Measurements from ENCODE around the gene PSMG3. TPM values are rescaled to one million over a fixed set of nuclear protein-coding genes. Genes with fewer than 3 reads are reported as not detected.
A peak's percentile ranks its signal among the peaks of the same experiment; 100 is the strongest.

Gene PSMG3
- total and polyA plus RNA-seq, 7 experiments from 2014 or later, result 12.1 to 57.9 (median 23.4) TPM

DNA sequence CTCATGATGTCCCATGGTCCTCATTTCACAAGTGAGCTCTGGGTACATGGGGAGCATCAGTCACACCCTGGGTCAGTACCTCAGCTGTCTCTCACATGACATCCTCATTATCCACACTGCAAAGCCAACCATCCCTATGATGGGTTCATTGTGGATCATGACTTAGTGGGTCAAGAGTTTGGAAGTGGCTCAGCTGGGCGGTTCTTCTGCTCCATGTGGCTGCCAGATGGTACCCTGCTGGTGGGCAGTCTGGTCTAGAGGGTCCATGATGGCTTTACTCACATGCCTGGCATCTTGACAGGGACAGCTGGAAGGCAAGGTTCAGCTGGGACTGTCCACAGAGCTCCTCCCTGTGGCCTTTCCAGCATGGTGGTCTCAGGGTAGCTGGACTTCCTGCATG is 19.1 kb upstream of the PSMG3 start:
- Mint-ChIP-seq H3K4me1 (peaks cover 12 to 30% (median 19%) of the 10 kb centered on the region in 7 donors), H3K27ac (no peak overlapping the region), H3K9me3 (peaks cover 0 to 11% (median 0%) of the 10 kb centered on the region in 11 donors), H3K36me3 (peaks cover 0 to 4% (median 0%) of the 10 kb centered on the region in 5 donors), H3K4me3 (no peak overlapping the region), H3K27me3 (peaks cover 15 to 33% (median 30%) of the 10 kb centered on the region in 5 donors)
- no peak overlapping the region for H3K4me3 ChIP-seq (ENCODE audit: low read length)
- ChIA-PET POLR2A (interaction anchor here (0.8 kb wide), 1 partner anchor 8 kb away, joined by 3 read pairs; no protein-coding TSS in a partner anchor), CTCF (no interaction called here)
- DNase-seq, result no peak
- H3K4me1 ChIP-seq (ENCODE audit: control insufficient read depth in 2 of 2, insufficient read depth in 2 of 2, low read length in 2 of 2), result peaks cover 7 to 22% of the 10 kb centered on the region in 2 donors
- H3K36me3 ChIP-seq (ENCODE audit: control insufficient read depth in 2 of 3, insufficient read depth in 3 of 3, low read length in 3 of 3), result no peaks in the 10 kb centered on the region
- peaks cover 0 to 8% of the 10 kb centered on the region in 2 donors for H3K27me3 ChIP-seq (ENCODE audit: control insufficient read depth in 2 of 2, insufficient read depth in 2 of 2, low read length in 2 of 2)
- no peak for ATAC-seq
- no peaks in the 10 kb centered on the region for H3K9me3 ChIP-seq (ENCODE audit: control insufficient read depth in 2 of 3, low read length in 3 of 3)
- intact Hi-C loops (cut with micrococcal nuclease), result no loop called here
- H3K27ac ChIP-seq (ENCODE audit: low read depth, low read length), result no peak overlapping the region

DNA sequence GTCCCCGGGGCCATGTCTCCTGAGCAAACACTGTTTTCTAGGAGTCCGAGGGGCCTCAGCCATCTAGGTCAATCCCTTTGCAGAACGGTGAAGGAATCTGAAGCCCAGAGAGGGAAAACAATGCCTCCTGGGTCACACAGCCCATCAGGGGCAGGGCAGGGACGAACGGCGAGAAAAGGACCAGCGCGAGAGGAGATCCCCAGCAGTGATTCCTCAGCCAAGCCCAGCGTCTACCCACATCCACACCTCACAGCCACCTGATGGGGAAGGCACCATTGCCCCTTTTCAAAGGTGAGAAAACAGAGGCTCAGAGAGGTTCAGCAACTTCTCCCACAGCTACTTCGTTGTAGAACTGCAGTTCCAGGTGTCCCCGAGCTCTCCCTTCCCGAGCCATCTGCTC is 17.9 kb upstream of the PSMG3 start:
- peaks cover 0 to 4% (median 0%) of the 10 kb centered on the region in 5 donors for H3K36me3 Mint-ChIP-seq
- H3K9me3 Mint-ChIP-seq, result peaks cover 0 to 11% (median 0%) of the 10 kb centered on the region in 11 donors
- intact Hi-C loops (cut with micrococcal nuclease), result no loop called here

DNA sequence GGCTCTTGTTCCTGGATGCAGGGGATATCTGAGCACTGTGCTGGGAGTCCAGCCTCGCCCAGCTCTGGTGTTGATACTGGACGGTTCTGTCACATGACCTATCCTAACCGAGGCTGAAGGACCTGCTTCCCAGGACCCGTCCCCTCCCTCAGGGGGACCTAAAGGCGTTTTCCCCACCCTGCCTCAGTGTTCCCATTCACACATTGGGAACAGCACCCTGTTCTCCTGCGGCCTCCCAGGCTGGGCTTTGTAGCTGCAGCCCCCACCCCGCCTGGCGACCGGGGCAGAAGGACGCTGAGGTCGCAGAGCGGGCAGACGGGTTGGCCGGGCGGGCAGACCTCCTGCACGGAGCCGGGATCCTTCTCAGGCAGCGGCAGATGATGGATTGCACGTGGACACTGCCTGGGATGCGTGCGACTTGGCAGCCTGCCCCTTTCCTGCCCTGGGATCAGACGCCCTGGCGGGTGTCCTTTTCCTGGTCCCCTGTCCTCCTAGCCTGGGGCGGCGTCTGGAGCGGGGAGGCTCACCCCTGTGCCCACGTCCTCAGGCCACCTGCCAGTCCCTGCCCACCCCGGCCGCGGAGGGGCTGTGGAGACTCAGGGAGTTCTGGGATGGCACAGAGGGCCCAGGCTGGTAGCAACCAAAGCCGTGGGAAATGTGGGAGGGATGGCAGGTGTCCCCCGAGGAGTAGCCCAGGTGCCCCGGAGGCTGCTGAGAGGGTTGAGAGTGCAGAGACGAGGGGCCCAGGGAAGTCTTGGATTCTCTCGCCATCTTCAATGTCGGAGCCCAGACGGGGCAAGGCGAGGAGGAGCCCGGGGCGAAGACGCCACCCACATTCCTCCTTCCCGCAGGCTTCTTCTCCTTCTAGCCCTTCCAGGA is 17.2 kb upstream of the PSMG3 start:
- peaks cover 7 to 19% (median 16%) of the 10 kb centered on the region in 5 donors for H3K27me3 Mint-ChIP-seq
- no peak overlapping the region for H3K4me3 Mint-ChIP-seq
- Histone ChIP-seq H3K27ac (ENCODE audit: low read depth, low read length) (no peak overlapping the region), H3K9me3 (ENCODE audit: control insufficient read depth in 2 of 3, low read length in 3 of 3) (no peaks in the 10 kb centered on the region), H3K4me3 (ENCODE audit: low read length) (no peak overlapping the region), H3K36me3 (ENCODE audit: control insufficient read depth in 2 of 3, insufficient read depth in 3 of 3, low read length in 3 of 3) (no peaks in the 10 kb centered on the region), H3K4me1 (ENCODE audit: control insufficient read depth in 2 of 2, insufficient read depth in 2 of 2, low read length in 2 of 2) (peaks cover 7 to 9% of the 10 kb centered on the region in 2 donors), H3K27me3 (ENCODE audit: control insufficient read depth in 2 of 2, insufficient read depth in 2 of 2, low read length in 2 of 2) (peaks cover 0 to 8% of the 10 kb centered on the region in 2 donors)
- H3K4me1 Mint-ChIP-seq, result peaks cover 7 to 16% (median 10%) of the 10 kb centered on the region in 7 donors
- ChIA-PET POLR2A (no interaction called here), CTCF (no interaction called here)
- H3K36me3 Mint-ChIP-seq, result peaks cover 0 to 4% (median 0%) of the 10 kb centered on the region in 5 donors
- intact Hi-C loops (cut with micrococcal nuclease), result no loop called here
- DNase-seq (no peak), ATAC-seq (no peak)
- H3K9me3 Mint-ChIP-seq, result peaks cover 0 to 11% (median 0%) of the 10 kb centered on the region in 11 donors
- H3K27ac Mint-ChIP-seq, result no peak overlapping the region

More for the DNA sequence above, 17.9 kb upstream of the PSMG3 start:
- Mint-ChIP-seq H3K4me1 (peaks cover 10 to 23% (median 14%) of the 10 kb centered on the region in 7 donors), H3K27ac (no peak overlapping the region), H3K4me3 (no peak overlapping the region), H3K27me3 (peaks cover 12 to 25% (median 22%) of the 10 kb centered on the region in 5 donors)
- H3K36me3 ChIP-seq (ENCODE audit: control insufficient read depth in 2 of 3, insufficient read depth in 3 of 3, low read length in 3 of 3), result no peaks in the 10 kb centered on the region
- DNase-seq (no peak), ATAC-seq (no peak)
- POLR2A ChIA-PET, result interaction anchor here (0.6 kb wide), 1 partner anchor 94 kb away, joined by 7 read pairs; no protein-coding TSS in a partner anchor
- H3K27ac ChIP-seq (ENCODE audit: low read depth, low read length), result no peak overlapping the region
- peaks cover 0 to 8% of the 10 kb centered on the region in 2 donors for H3K27me3 ChIP-seq (ENCODE audit: control insufficient read depth in 2 of 2, insufficient read depth in 2 of 2, low read length in 2 of 2)
- H3K4me1 ChIP-seq (ENCODE audit: control insufficient read depth in 2 of 2, insufficient read depth in 2 of 2, low read length in 2 of 2), result peaks cover 7 to 16% of the 10 kb centered on the region in 2 donors
- H3K9me3 ChIP-seq (ENCODE audit: control insufficient read depth in 2 of 3, low read length in 3 of 3), result no peaks in the 10 kb centered on the region
- no peak overlapping the region for H3K4me3 ChIP-seq (ENCODE audit: low read length)
- CTCF ChIA-PET, result no interaction called here

DNA sequence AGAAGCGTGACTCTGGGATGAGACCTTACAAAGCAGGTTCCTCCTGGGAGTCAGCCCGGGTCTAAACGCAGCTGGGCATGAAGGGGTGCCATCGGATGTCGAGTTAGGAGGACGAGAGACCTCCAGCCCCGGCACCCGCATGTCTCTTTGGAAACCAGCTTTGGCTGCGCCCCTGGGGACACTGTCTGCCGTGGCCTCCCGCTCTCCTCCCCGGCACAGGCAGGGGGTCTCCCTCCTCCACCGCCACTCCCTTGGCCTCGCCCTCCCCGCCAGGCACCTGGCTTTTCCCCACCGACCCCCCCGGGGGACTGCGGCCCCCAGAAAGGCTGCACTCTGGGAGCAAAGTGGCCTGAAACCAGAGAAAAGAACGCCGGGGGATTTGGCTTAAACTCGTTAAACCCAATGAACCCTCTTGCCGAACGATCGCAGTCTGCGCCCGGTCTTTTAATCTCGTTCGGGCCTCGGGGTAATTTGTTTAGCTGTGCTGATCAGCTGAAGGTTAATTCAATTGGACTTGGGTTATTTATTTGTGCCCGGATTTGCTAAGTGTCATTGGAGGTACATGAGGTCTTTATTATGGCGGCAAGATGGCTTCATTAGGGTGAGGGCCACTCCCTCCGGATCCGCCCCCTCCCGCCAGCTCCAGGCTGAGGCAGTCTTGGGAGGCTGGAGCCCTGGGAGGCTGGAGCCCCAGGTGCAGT is 16.4 kb upstream of the PSMG3 start:
- Mint-ChIP-seq H3K4me3 (no peak overlapping the region), H3K4me1 (peaks cover 0 to 8% (median 5%) of the 10 kb centered on the region in 7 donors), H3K36me3 (peaks cover 0 to 4% (median 0%) of the 10 kb centered on the region in 5 donors), H3K9me3 (peaks cover 0 to 11% (median 0%) of the 10 kb centered on the region in 11 donors), H3K27ac (no peak overlapping the region), H3K27me3 (peaks cover 1 to 12% (median 8%) of the 10 kb centered on the region in 5 donors)
- no peaks in the 10 kb centered on the region for H3K36me3 ChIP-seq (ENCODE audit: control insufficient read depth in 2 of 3, insufficient read depth in 3 of 3, low read length in 3 of 3)
- ChIA-PET POLR2A (no interaction called here), CTCF (no interaction called here)
- DNase-seq, result no peak
- H3K27me3 ChIP-seq (ENCODE audit: control insufficient read depth in 2 of 2, insufficient read depth in 2 of 2, low read length in 2 of 2), result peaks cover 0 to under 1% of the 10 kb centered on the region in 2 donors
- H3K4me3 ChIP-seq (ENCODE audit: low read length), result no peak overlapping the region
- H3K9me3 ChIP-seq (ENCODE audit: control insufficient read depth in 2 of 3, low read length in 3 of 3), result no peaks in the 10 kb centered on the region
- no peak overlapping the region for H3K27ac ChIP-seq (ENCODE audit: low read depth, low read length)
- peaks cover 0 to 1% of the 10 kb centered on the region in 2 donors for H3K4me1 ChIP-seq (ENCODE audit: control insufficient read depth in 2 of 2, insufficient read depth in 2 of 2, low read length in 2 of 2)
- intact Hi-C loops (cut with micrococcal nuclease), result no loop called here
- ATAC-seq, result no peak

DNA sequence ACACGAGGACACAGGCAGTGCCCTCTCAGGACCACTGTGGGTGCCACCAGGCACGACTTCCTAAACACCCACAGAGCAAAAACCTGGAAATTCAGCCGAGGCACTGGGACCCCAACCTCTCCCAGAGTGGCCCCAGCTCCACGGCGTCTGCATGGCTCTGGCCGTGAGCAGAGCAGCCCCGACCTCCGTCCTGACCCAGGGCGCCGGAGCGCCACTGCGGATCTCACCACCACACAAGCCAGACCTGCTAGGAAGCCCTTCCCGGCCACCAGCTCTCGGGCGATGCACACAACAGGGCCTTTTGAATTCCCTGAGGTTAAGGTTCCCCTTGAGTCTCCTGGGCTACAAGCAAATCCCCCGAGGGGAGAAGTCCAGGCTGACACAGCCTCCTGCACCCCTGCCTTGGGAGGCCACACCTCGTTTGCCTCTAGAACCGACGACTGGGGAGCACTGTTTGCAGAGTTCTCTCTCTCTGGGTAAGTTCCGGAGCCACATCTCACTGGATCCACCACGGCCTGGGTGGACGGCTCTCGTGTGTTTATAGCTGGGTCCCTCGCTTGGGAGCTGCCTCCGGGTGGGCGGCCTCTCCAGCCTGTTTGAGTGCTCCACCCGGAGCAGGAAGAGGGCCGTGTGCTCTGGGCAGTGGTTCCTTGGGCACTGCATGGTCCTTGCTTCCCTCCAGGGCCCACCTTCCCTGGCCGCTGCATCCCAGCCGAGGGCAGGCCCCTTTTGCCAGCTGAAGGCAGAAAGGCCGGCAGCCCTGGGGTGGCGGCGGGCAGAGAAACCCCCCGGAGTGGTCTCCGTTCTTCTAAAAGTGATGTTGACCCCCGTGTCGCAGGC is 15.5 kb upstream of the PSMG3 start:
- no peaks in the 10 kb centered on the region for H3K9me3 ChIP-seq (ENCODE audit: control insufficient read depth in 2 of 3, low read length in 3 of 3)
- H3K9me3 Mint-ChIP-seq, result peaks cover 0 to 11% (median 0%) of the 10 kb centered on the region in 11 donors
- H3K27ac ChIP-seq (ENCODE audit: low read depth, low read length), result no peak overlapping the region
- H3K4me1 ChIP-seq (ENCODE audit: control insufficient read depth in 2 of 2, insufficient read depth in 2 of 2, low read length in 2 of 2), result no peaks in the 10 kb centered on the region
- ATAC-seq, result no peak
- no peak overlapping the region for H3K27ac Mint-ChIP-seq
- intact Hi-C loops (cut with micrococcal nuclease), result no loop called here
- H3K4me3 ChIP-seq (ENCODE audit: low read length), result no peak overlapping the region
- no peaks in the 10 kb centered on the region for H3K27me3 ChIP-seq (ENCODE audit: control insufficient read depth in 2 of 2, insufficient read depth in 2 of 2, low read length in 2 of 2)
- no peaks in the 10 kb centered on the region for H3K36me3 ChIP-seq (ENCODE audit: control insufficient read depth in 2 of 3, insufficient read depth in 3 of 3, low read length in 3 of 3)
- ChIA-PET POLR2A (no interaction called here), CTCF (no interaction called here)
- peaks cover 0 to 3% (median under 1%) of the 10 kb centered on the region in 7 donors for H3K4me1 Mint-ChIP-seq
- H3K27me3 Mint-ChIP-seq, result peaks cover 0 to 3% (median under 1%) of the 10 kb centered on the region in 5 donors
- peaks cover 0 to 4% (median 0%) of the 10 kb centered on the region in 5 donors for H3K36me3 Mint-ChIP-seq
- H3K4me3 Mint-ChIP-seq, result no peak overlapping the region
- no peak for DNase-seq

DNA sequence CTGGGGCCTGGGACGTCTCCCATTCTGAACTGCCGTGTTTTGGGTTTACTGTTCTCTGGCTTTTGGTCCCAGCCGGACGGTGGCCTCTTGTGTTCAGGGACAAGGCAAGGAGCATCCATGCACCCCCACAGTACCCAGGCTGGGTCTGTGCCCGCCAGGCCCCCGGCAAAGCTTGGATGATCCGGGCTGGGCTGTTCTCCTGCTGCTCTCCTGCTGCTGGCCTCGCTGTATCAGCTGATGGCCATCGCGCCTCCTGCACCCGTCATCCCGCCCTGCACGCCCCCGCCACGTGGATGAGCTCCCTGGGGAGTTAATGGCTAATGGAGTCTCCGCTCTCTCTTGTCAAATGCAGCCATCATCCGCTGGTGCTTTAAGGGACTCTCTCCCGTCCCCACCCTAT is 14.9 kb upstream of the PSMG3 start:
- Histone ChIP-seq H3K9me3 (ENCODE audit: control insufficient read depth in 2 of 3, low read length in 3 of 3) (no peaks in the 10 kb centered on the region), H3K4me1 (ENCODE audit: control insufficient read depth in 2 of 2, insufficient read depth in 2 of 2, low read length in 2 of 2) (peaks cover 0 to 3% of the 10 kb centered on the region in 2 donors), H3K27me3 (ENCODE audit: control insufficient read depth in 2 of 2, insufficient read depth in 2 of 2, low read length in 2 of 2) (no peaks in the 10 kb centered on the region), H3K4me3 (ENCODE audit: low read length) (no peak overlapping the region), H3K36me3 (ENCODE audit: control insufficient read depth in 2 of 3, insufficient read depth in 3 of 3, low read length in 3 of 3) (no peaks in the 10 kb centered on the region), H3K27ac (ENCODE audit: low read depth, low read length) (no peak overlapping the region)
- ATAC-seq (no peak), DNase-seq (no peak)
- peaks cover 0 to 4% (median 0%) of the 10 kb centered on the region in 5 donors for H3K36me3 Mint-ChIP-seq
- peaks cover 3 to 10% (median 7%) of the 10 kb centered on the region in 7 donors for H3K4me1 Mint-ChIP-seq
- ChIA-PET CTCF (no interaction called here), POLR2A (no interaction called here)
- peak overlapping the region in 1 of 9 donors; percentile 36 for H3K27ac Mint-ChIP-seq
- intact Hi-C loops (cut with micrococcal nuclease), result no loop called here
- no peaks in the 10 kb centered on the region for H3K27me3 Mint-ChIP-seq
- peaks cover 0 to 11% (median 0%) of the 10 kb centered on the region in 11 donors for H3K9me3 Mint-ChIP-seq
- H3K4me3 Mint-ChIP-seq, result no peak overlapping the region
